ENCODE measurements around the gene VPS26A.
A peak's percentile ranks its signal among the peaks of the same experiment; 100 is the strongest.
"Not testable (repeated sequence)": the region's sequence is repeated elsewhere in the genome, so short reads cannot be mapped to it uniquely, and the experiment has no call there.

The VPS26A gene

DNA sequence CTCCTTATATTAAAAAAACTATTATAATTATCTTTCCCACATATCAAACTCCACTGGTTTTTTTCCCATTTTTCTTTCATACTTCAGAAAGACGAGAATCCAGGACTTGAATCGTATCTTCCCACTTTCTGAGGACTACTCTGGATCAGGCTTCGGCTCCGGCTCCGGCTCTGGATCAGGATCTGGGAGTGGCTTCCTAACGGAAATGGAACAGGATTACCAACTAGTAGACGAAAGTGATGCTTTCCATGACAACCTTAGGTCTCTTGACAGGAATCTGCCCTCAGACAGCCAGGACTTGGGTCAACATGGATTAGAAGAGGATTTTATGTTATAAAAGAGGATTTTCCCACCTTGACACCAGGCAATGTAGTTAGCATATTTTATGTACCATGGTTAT, 20.2 kb upstream of the VPS26A start:
- no peak for DNase-seq (ENCODE audit: low spot score)

DNA sequence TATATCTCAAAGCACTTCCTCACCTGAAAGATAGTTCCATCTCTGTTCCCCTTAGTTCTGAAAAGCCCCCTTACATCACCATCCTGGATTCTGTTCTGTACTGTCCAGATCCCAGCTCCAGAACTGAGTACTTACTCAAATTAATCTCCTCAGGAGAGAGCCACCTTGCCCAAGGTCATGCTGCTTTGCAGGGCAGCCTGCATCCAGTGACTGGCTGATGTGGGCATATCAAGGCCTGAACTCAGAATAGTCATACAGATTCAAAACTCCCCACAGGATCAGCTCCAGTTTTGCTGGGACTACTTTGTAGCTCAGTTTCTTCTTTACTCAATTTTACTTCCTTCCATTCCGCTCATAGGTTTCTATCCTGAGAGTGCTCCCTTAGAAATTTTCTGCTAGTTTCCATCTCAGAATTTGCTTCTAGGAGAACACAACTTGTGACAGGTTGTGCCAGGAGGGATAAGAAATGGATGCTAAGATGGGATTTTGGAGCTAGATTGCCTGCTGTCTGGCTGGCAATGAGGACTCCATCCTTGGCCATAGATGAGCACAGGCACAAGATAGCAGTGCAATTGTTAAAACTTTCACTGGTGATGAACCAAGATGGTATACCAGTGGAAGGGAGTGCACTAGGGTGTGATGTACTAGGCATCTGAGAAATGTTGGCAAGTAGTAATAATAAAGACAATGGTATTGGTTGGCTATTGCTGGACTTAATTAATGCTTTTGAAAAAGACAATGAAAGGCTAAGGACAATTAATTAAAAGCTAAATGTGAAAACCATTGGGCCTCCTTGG, 18.8 kb upstream of the VPS26A start:
- no peak for DNase-seq (ENCODE audit: low spot score)

DNA sequence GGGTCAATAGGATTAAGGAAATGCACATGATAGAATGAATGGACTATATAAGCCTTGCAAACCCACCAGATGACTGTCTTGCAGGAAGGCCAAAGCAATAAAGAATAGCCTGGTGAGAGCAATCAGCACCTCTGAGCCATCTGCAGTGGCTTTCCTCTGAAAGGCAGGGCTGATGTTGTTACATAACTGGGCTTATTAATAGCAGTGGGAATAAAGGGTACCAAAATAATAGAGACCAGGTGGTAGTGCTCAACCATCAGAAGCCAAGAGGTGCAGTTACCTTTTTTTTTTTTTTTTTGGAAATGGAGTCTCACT, 16.8 kb upstream of the VPS26A start:
- DNase-seq (ENCODE audit: low spot score): no peak

DNA sequence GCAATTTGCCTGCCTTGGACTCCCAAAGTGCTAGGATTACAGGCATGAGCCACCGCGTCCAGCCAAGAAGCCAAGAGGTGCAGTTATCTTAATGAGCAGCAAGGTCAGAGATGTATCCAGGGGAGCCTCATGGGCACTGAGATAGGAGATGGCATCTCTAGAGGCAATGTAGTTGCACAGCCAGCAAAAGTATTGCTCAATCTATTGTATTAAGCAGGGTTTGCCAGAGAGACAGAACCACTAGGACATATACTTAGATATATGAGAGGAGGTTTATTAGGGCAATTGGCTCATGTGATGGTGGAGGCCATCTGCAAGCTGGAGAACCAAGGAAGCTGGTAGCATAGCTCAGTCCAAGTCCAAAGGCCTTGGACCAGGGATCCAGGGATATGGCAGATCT, 16.3 kb upstream of the VPS26A start:
- DNase-seq (ENCODE audit: low spot score): no peak

DNA sequence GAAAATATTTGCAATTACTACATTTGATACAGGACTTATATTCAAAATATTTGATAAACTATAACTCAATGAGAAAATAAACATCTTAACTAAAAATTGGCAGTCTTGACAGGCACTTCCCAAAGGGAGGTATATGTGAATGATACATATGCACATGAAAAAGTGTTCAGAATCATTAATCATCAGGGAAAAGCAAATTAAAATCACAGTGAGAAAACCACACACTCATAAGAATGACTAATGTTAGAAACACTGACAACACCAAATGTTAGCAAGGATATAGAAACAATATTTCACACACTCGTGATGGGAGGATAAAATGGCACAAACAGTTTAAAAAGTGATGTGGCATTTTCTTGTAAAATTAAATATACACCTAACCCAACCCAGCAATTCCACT, 4.1 kb upstream of the VPS26A start:
- DNase-seq (ENCODE audit: low spot score): no peak

DNA sequence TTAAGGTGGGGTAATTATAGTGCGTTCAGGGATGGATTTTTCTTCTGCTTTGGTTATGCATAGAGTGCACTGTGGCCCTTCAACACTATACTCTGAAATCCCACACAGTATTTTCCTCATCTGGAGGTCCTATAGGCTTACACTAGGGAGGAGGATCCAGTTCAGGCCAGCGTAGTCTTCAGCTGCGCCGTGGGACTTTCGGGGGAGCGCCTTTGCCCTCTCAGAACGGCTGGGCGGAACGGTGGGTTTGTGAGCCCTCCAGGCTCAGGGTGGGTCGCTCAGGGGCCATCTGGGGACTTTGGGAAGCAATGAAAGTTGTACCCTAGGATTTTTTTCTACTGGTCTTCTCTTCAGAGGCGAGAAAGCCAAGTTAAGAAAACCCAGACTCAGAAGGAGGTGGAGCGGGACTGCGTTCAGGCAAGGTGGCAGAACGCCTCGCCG, 652 bp upstream of the VPS26A start:
- DNase-seq (ENCODE audit: low spot score): peak; percentile 56

DNA sequence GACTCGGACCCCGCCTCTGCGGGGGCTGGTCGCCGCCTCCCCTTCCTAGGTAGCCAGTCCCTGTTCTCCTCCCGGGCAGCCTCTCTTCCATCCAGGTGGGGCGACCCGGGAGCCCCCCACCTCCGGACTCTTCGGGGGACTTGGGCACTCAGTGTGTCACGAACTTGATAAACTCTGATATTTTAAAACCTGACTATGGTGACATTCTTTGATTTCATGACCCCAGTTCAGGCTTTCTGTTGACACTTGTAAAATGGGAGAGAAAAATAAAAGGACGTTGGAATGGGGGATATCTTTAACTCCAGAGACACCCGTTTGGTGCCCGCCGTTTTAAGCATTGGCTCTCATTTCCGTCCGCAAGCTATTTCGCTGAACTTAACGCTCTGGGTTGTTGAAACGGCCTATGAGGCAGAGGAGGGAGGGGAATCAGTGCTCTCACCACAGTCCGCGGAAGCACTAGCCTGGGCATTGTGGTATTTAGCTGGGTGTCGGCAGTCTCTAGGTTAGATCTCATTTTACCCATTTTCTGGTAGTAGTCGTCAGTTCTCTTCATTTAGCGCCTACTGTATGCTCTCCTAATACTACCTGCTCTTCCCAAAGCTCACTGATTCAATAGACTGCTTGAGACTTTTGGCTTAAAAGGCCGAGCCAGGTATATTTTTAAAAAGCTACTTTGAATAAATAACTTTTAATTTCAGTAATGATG, 738 bp downstream of the VPS26A start:
- peak; percentile 15 for DNase-seq (ENCODE audit: low spot score)

DNA sequence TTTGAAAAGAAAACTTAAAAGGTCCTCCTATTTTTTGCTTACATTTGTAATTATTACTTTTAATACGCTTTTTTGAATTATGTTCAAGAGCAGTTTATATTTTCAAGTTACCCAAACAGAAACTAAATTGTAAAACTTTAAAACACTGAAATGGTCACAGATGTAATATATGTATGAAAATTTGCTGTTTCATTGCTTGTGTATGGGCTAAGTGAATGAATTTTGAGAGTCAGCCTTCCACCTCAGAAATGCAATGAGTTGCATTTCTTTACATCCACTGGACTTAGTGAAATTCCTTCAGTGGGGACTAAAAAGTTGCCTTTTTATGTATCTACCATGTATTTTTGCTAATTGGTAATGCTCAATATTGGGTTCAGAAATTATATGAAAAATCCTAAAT, 1.6 kb downstream of the VPS26A start:
- no peak for DNase-seq (ENCODE audit: low spot score)

DNA sequence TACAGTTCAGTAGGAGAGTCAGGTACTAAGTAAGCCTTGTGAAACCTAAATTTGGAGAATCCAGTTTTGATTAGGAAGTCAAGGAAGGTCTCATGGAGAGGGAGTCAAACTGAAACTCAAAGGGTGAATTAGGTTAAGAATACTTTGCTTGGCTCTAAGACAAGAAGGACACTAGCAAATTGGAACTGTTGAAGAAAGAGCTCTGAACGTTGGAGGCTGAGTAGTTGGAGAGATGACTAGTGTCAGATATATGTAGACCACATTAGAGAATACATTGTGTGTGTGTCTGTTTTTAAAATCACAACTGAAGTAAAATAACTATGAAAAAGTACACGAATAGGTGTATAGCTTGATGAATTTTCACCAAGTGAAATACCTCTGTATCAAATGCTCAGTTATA, 6.3 kb downstream of the VPS26A start:
- DNase-seq (ENCODE audit: low spot score): no peak

DNA sequence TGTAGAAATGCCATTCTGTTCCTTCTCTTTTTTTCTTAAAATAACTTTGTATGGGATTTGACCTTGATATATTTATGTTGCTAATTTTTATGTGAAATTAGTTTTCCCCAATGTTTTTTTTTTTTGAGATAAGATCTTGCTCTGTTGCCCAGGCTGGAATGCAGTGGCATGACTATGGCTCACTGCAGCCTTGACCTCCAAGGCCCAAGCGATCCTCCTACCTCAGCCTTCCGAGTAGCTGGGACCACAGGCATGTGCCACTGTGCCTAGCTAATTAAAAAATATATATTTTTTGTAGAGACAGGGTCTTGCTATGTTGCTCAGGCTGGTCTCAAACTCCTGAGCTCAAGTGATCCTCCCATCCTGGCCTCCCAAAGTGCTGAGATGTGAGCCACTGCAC, 16.0 kb downstream of the VPS26A start:
- no peak for DNase-seq (ENCODE audit: low spot score)

DNA sequence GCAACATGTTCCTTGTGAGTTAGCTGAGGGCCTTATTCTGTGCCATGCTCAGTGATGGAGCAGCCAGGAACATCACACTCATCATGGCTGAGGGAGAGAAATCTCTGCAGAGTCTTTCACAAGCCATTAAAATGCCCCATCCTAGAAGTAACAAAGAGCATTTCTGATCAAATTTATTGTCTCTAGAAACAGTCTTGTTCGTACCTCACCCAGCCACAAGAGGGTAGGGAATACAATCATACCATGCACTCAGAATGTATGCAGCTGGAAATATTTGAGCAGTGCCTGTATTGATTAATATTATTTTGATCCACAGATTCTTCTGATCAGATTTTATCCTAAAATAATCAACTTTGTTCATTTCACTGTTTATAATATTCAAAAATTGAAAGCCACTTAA, 17.3 kb downstream of the VPS26A start:
- DNase-seq (ENCODE audit: low spot score): no peak

DNA sequence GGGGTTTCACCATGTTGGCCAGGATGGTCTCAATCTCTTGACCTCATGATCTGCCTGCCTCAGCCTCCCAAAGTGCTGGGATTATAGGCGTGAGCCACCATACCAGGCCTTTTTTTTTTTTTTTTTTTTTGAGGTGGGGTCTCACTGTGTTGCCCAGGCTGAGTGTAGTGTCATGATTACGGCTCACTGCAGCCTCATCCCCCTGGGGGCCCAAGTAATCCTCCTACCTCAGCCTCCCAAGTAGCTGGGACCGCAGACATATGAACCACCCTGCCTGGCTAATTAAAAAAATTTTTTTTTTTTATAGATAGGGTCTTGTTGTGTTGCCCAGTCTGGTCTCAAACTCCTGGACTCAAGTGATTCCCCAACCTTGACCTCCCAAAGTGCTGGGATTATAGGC, 18.1 kb downstream of the VPS26A start:
- not testable (repeated sequence) for DNase-seq (ENCODE audit: low spot score)

DNA sequence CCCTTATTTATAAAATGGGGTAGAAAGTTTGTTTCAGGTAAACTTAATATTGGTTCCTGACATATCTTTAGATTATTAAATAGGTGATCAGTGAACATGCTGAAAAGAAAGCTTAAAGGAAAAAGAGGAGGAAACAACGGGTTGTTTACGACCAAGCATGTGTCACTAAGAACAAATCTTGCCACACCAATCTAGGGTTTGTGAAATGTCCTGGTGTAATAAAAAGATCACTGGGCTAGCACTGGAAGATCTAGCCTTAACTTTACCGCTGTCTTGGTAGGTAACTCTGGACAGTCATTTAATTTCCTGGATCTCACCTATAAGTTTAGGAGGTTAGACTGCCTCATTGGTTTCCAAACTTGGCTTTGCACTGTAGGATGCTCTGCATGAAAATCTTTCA, 19.0 kb downstream of the VPS26A start:
- no peak for DNase-seq (ENCODE audit: low spot score)

DNA sequence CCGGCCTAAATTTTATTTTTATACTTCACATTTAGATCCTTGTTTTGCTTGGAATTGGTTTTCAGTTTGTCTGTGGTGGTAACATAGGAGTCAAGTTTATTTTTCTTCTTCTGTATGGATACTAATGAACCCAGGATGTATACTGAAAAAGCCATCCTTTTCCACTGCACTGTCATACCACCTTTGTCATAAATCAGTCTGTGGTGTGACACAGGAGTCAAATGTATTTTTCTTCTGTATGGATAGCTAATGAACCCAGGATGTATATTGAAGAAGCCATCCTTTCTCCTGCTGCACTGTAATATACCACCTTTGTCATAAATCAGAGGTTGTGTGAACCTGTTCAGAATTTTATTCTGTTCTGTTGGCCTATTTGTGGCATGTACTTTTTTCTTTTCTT, 21.4 kb downstream of the VPS26A start:
- no peak for DNase-seq (ENCODE audit: low spot score)

DNA sequence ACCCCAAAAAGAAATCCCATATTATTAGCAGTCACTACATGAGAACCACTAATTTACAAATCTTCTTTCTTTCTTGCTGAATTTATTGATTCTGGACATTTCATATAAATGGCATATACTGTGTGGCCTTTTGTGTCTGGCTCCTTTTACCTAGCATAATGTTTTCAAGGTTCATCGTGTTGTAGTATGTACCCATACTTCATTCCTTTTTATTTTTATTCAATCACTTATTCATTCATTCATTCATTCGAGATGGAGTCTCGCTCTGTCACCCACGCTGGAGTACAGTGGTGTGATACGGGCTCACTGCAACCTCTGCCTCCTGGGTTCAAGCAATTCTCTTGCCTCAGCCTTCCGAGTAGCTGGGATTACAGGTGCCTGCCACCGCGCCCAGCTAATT, 21.9 kb downstream of the VPS26A start:
- no peak for DNase-seq (ENCODE audit: low spot score)

DNA sequence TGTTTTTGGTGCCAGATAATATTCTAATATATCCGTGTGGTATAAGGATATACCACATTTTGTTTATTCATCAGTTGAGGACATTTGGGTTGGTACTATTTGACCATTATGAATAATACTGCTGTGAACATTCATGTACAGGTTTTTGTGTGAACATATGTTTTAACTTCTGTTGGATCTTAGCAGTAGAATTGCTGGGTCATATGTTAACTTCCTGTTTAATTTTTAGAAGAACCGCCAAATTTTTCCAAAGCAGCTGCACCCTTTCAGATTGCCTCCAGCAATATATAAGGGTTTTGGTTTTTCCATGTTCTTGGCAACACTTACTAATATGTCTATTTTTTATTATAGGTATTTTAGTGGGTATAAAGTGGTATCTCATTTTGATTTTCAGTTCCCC, 22.8 kb downstream of the VPS26A start:
- DNase-seq (ENCODE audit: low spot score): no peak

DNA sequence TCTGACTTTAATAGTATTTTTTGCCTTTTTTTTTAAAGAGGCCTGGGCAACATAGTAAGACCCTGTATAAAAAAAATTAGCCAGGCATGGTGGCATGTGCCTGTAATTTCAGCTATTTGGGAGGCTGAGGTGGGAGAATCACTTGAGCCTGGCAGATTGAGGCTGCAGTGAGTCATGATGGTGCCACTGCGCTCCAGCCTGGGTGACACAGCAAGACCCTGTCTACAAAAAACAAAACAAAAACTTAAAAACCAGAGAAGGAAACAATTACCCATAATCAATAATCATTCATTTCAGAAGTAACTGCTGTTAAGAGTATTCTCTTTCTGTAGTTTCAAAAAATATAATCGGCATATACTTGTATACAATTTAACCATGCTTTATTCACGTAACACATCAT, 28.0 kb downstream of the VPS26A start:
- no peak for DNase-seq (ENCODE audit: low spot score)

DNA sequence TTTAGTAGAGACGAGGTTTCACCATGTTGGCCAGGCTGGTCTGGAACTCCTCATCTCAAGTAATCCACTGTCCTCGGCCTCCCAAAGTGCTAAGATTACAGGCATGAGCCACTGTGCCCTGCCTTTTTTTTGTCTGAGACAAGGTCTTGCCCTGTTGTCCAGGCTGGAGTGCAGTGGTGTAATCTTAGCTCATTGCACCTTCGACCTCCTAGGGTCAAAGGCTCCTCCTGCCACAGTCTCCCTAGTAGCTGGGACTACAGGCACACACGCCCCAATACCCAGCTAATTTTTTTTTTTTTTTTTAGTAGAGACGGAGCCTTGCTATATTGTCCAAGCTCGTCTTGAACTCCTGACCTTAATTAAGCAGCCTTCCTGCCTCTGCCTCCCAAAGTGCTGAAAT, 29.2 kb downstream of the VPS26A start:
- DNase-seq (ENCODE audit: low spot score): no peak

DNA sequence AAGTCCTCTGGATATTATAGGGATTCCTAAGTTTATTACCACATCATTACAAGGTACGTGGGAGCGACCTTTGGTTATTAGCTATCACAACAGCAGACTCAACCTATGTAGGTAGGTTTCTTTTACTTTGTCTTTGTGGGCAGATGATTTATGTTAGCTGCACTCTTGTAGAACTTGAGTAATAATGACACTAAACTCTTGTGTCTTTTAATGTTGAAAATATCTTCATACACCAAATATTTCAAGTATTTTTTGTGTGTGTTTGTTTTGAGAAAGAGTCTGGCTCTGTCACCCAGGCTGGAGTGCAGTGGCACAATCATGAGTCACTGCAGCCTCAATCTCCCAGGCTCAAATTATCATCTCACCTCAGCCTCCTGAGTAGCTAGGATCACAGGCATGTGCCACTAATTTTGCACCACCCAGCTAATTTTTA, 36.8 kb downstream of the VPS26A start:
- DNase-seq (ENCODE audit: low spot score): no peak

DNA sequence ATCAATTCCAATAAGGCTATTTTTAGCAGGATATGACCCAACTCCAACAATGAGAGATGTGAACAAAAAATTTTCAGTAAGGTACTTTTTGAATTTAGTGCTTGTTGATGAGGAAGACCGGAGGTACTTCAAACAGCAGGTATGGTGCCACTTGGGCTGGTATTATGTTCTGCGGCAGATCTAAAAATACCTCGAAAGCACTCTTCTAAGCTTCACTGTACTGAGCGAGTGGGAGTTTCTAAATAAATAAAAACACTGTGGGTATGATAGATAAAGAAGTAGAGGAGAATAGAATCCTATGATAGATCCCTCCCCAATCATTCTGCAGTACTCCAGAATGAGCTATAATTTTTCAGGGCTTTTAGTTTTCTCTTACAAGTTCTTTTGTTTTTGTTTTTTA, 44.5 kb downstream of the VPS26A start:
- DNase-seq (ENCODE audit: low spot score): no peak

DNA sequence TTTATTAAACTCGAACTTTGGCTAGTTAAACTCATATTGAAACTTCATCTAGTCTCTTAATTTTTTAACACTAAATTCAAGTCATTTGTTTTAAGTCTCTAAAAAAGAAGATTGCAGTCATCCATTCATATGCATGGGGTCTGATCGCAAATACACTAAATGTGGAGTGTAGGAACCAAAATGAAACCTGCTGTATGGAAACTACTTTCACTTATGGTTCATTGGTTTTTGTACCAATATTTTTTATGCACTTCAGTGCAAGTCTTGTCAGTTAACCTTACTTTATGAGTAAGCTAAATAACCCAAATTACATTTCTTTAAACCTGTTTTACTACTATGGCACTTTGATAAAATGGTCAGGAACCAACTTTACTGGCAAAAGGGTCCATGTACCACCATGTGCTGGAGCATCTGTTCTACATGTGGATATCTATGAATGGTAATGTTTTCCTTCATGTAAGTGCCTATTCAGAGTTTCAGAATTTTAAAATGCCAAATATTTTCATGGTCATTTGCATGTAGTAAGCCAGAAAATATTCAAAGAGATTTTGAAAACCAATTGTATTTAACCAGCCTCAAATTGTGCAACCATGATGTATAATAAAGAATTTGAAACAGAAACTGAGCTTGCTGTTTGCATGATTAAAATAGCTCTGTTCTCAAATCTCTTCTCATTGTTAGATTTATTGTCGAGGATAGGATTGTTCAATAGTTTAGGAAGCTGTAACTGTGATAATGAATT, 48.4 kb downstream of the VPS26A start:
- DNase-seq (ENCODE audit: low spot score): no peak

DNA sequence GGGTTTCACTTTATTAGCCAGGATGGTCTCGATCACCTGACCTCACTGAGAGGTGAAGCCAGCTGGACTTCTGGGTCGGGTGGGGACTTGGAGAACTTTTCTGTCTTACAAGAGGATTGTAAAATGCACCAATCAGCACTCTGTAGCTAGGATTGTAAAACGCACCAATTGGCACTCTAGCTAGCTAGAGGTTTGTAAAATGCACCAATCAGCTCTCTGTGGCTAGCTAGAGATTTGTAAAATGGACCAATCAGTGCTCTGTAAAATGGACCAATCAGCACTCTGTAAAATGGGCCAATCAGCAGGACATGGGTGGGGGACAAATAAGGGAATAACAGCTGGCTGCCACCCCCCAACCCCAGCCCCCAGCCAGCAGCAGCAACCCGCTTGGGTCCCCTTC, 51.3 kb downstream of the VPS26A start:
- DNase-seq (ENCODE audit: low spot score): not testable (repeated sequence)

DNA sequence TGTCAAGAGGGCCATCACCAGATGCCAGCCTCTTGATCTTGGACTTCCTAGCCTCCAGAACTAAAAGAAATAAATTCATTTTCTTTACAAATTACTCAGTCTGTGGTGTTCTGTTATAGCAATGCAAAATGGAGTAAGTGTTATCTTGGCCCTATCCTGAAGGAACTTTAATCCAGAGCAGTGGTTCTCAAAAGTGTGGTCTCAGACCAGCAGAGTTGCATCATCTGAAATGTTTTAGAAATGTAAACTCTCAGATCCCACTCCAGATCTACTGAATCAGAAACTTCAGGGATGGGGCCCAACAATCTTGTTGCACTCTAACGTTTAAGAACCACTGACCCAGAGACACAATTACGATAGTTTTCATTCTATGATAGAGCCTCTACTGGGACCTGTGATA, 52.8 kb downstream of the VPS26A start:
- no peak for DNase-seq (ENCODE audit: low spot score)

Measured in D341Med (cell line).